Measurements from ENCODE around the gene RAB35. TPM values are rescaled to one million over a fixed set of nuclear protein-coding genes. Genes with fewer than 3 reads are reported as not detected.
A peak's percentile ranks its signal among the peaks of the same experiment; 100 is the strongest.

Gene RAB35
- total RNA-seq, 2 donors from 2014 or later: 4.0 to 7.0 TPM

GRCh38 chr12:120110550-120111501 lies 5.7 kb downstream of the RAB35 start:
- no peak overlapping the region for H3K4me3 ChIP-seq

DNA sequence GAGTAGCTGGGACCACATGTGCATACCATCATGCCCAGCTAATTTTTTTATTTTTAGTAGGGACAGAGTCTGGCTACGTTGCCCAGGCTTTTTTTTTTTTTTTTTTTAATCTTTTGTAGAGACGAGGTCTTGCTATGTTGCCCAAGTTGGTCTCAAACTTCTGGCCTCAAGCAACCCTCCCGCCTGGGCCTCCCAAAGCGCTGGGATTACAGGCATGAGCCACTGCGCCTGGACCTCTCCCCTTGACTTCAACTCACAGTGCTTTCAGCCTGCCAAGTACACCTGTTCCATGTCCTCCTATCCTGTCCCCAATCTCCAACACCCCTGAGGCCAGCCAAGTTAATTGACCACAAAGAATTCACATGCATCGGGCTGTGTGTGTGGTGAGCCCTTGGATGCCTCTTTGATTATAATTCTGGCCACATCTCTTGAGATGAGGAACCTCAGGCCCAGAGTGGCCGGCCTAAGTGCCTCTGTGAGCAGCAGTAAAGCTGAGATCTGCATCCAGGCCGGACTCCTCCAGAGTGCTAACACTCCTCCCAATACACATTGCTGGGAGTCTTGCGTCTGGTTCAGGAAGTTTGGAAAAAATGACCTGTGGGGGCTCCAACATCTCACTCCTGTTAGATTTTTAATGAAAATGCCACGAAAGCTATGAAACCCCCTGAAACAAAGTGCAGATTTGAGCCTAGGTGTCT lies 6.8 kb downstream of the RAB35 start:
- no peak overlapping the region for H3K27ac ChIP-seq
- H3K27me3 ChIP-seq: no peaks in the 10 kb centered on the region
- peaks cover 0 to 2% of the 10 kb centered on the region in 2 donors for H3K36me3 ChIP-seq (replicated peaks in 1 of 2; ENCODE audit: insufficient read depth in 1 of 2, low read depth in 2 of 2)
- H3K9me3 ChIP-seq: no peaks in the 10 kb centered on the region
- DNase-seq (no peak), ATAC-seq (no peak)
- H3K4me1 ChIP-seq: peaks cover 3% of the 10 kb centered on the region
- no peak overlapping the region for H3K4me3 ChIP-seq
- intact Hi-C loops (cut with DNase I): no loop called here
- 85 to 96% methylated on average over 7 to 10 of the region's 10 CpGs for WGBS, 2 donors
- TF ChIP-seq CTCF (IDR thresholded peaks at IDR 0.05): no peak
- no peak for TF ChIP-seq POLR2A (IDR thresholded peaks at IDR 0.05)

More at GRCh38 chr12:120110550-120111501, 5.7 kb downstream of the RAB35 start:
- ATAC-seq (no peak), DNase-seq (peak in 2 of 4 donors; percentile 35 to 72)
- Histone ChIP-seq H3K27ac (peak overlapping the region in 1 of 4 donors; percentile 11), H3K4me1 (peaks cover 14% of the 10 kb centered on the region), H3K36me3 (replicated peaks in 1 of 2; ENCODE audit: insufficient read depth in 1 of 2, low read depth in 2 of 2) (peaks cover 0 to 2% of the 10 kb centered on the region in 2 donors), H3K27me3 (no peaks in the 10 kb centered on the region), H3K9me3 (no peaks in the 10 kb centered on the region)
- TF ChIP-seq POLR2A (IDR thresholded peaks at IDR 0.05): no peak
- TF ChIP-seq CTCF (IDR thresholded peaks at IDR 0.05): no peak
- 71 to 88% methylated on average over 19 to 26 of the region's 26 CpGs for WGBS, 2 donors
- intact Hi-C loops (cut with DNase I): no loop called here

GRCh38 chr12:120106151-120106550 lies 10.4 kb downstream of the RAB35 start:
- TF ChIP-seq CTCF (IDR thresholded peaks at IDR 0.05) (no peak), POLR2A (IDR thresholded peaks at IDR 0.05) (no peak)
- no peaks in the 10 kb centered on the region for H3K9me3 ChIP-seq
- intact Hi-C loops (cut with DNase I): no loop called here
- H3K4me3 ChIP-seq: no peak overlapping the region
- no peak overlapping the region for H3K27ac ChIP-seq
- peaks cover 0 to 3% of the 10 kb centered on the region in 2 donors for H3K36me3 ChIP-seq (replicated peaks in 1 of 2; ENCODE audit: insufficient read depth in 1 of 2, low read depth in 2 of 2)
- no peak for DNase-seq
- WGBS, 2 donors: 73 to 100% methylated on average over 1 of the region's 1 CpG
- H3K27me3 ChIP-seq: no peaks in the 10 kb centered on the region
- H3K4me1 ChIP-seq: peaks cover 9% of the 10 kb centered on the region
- no peak for ATAC-seq

- Histone ChIP-seq H3K36me3 (replicated peaks in 1 of 2; ENCODE audit: insufficient read depth in 1 of 2, low read depth in 2 of 2) (peaks cover 0 to 10% of the 10 kb centered on the region in 2 donors), H3K9me3 (no peaks in the 10 kb centered on the region), H3K27ac (no peak overlapping the region), H3K4me1 (peaks cover 15% of the 10 kb centered on the region), H3K27me3 (no peaks in the 10 kb centered on the region), H3K4me3 (no peak overlapping the region)
- no peak for DNase-seq
- no peak for ATAC-seq
- 95 to 96% methylated on average over 8 to 13 of the region's 13 CpGs for WGBS, 2 donors
- intact Hi-C loops (cut with DNase I): no loop called here
- TF ChIP-seq CTCF (IDR thresholded peaks at IDR 0.05) (no peak), POLR2A (IDR thresholded peaks at IDR 0.05) (no peak)
Observed at GRCh38 chr12:120103371-120103770, 13.2 kb downstream of the RAB35 start.
